Measurements from ENCODE around the gene PPFIA1.
"Not testable (repeated sequence)": the region's sequence is repeated elsewhere in the genome, so short reads cannot be mapped to it uniquely, and the experiment has no call there.

PPFIA1 gene

GRCh38 chr11:70387564-70387963 lies 117.1 kb downstream of the PPFIA1 start:
- DNase-seq (ENCODE audit: low read depth in 2 of 2, low spot score in 1 of 2) = no peak

- DNase-seq (ENCODE audit: low read depth in 2 of 2, low spot score in 1 of 2) = no peak
Measured at GRCh38 chr11:70389201-70389600, 118.7 kb downstream of the PPFIA1 start.

DNA sequence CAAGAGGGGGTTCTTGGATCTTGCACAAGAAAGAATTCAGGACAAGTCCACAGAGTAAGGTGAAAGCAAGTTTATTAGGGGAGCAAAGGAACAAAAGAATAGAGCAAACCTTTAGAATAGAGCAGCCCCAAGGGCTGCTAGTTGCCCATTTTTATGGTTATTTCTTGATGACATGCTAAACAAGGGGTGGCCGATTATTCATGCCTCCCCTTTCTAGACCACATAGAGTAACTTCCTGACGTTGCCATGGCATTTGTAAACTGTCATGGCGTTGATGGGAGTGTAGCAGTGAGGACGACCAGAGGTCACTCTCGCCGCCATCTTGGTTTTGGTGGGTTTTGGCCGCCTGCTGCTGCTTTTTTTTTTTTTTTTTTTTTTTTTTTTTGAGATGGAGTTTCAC lies 120.4 kb downstream of the PPFIA1 start:
- not testable (repeated sequence) for DNase-seq (ENCODE audit: low read depth in 2 of 2, low spot score in 1 of 2)

- DNase-seq (ENCODE audit: low read depth in 2 of 2, low spot score in 1 of 2) = no peak
Measured at GRCh38 chr11:70394211-70394950, 123.9 kb downstream of the PPFIA1 start.

- DNase-seq (ENCODE audit: low read depth in 2 of 2, low spot score in 1 of 2) = no peak
Measured at GRCh38 chr11:70397336-70397982, 127.0 kb downstream of the PPFIA1 start.

DNA sequence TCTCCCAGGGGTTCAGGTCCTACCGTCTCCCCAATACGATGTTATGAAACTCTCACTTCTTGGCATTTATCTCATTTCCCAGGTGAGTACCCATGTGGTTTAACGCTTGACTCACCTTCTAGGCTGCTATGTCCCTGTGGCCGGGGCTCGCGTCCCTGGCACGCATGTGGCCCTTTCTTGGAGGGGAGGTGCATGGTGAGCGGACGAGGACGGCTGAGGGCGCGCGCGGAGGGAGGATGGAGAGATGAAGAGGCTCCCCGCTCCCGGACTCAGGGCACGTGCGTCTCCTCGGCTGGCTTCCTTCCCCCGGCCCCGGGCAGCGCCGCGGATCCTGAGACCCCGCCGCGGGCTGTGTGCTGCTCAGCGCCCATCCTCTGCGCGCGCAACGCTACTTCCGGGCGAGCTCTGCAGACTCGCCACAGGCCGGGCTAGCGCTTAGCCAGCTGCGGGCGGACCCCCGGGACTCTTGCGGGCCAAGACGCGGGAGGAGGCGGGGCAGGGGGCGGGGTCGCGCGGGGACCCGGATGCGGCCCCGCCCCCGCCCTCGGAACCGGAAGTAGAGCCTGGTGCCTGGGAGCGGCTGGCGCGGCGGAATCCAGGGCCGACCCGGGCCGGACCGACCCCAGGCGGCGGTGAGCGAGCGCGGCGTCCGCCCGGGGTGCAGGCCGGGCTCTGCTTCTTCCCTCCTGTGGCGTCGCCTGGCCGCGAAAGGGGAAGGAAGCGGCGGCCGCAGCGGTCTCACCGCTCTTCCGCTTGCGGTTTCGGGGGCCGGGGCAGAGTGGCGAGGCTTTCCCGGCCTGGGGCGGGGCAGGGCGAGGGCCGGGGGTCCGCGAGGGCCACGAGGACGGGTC lies 127.7 kb downstream of the PPFIA1 start, which contains the start of gene CTTN:
Gene CTTN, plus strand, starts transcription at position 547 of the 851 bp plus-strand sequence. CDS start 8,769 bp downstream, outside the sequence.
- peak in 1 of 2 donors; percentile 32 for DNase-seq (ENCODE audit: low read depth in 2 of 2, low spot score in 1 of 2)

DNA sequence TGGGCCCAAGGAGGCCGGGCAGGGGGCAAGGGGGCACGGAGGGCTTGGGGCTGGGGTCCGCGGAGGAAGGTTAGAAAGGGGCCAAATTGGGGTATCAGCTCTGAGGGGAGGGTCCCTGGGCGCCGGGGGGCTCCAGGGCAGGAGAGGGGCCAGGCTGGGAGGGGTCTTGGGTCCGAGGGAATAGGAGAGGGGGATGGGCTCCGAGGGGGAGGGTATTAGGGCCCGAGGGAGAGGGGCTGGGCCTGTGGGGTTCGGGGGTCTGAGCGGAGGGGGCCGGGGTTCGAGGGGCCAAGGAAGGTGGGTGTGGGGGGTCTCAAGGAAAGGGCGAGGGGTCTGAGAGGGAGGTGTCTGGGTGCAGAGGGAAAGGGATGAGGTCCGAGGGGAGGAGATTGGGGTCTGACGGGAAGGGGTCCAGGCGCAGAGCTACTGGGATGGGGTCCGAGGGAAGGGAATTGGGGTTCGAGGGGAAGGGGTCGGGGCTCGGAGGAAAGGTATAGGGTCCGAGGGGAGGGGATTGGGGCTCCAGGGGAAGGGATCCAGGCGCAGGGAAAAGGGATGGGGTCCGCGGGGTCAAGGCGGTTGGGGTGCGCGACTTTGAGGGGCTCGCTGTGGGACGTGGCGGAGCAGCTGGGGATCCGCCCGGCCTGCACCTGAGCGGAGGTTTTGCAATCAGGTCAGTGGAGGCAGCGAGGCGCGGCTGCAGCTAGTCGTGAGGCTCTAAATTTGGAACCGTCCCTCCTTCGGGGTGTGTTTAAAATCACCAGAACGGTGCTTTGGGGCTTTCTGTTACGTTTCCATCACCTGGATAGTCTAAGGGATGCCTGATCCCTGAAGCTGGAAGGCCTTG lies 128.6 kb downstream of the PPFIA1 start:
- no peak for DNase-seq (ENCODE audit: low read depth in 2 of 2, low spot score in 1 of 2)

DNA sequence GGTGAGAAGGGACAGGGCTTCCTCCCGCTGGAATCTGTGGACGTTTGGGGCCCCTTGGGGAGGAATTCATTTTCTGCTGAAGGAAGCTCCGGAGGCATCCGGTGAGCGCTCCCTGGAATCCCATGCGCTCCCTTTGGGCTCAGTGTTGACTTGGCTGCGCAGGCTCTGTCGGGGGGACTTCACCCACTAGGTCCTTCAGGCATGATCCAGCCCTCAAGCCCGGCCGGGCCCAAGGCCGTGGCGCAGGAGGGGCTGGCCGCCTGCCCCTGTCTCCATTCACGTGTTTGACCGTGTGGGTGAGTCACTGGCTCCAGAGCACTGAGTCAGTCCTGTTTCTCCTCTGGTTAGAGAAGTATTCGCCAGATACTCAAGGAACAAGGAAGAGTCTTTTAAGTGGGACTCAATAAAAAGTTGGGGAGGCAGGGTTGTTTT lies 129.2 kb downstream of the PPFIA1 start:
- no peak for DNase-seq (ENCODE audit: low read depth in 2 of 2, low spot score in 1 of 2)

DNA sequence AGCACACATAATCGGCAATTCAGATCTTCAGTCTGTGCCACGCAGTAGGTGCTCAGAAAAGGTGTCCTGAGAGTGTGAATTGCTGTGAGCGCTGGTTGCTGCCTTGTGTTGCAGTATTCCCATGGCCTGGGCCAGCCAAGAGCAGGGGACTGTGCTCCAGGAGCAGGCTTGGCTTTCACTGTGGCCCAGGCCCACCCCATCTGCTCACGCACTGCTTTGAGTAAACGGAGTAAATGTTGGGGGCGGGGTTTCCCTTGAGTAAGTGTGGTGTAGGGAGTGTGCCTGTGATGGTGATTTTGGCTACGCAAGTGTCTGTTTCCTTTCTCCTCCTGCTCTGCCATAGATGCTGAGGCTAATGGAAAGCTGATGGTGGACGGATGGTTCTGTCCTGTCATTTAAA lies 130.2 kb downstream of the PPFIA1 start:
- DNase-seq (ENCODE audit: low read depth in 2 of 2, low spot score in 1 of 2) = no peak

GRCh38 chr11:70402016-70402415 lies 131.5 kb downstream of the PPFIA1 start:
- no peak for DNase-seq (ENCODE audit: low read depth in 2 of 2, low spot score in 1 of 2)

DNA sequence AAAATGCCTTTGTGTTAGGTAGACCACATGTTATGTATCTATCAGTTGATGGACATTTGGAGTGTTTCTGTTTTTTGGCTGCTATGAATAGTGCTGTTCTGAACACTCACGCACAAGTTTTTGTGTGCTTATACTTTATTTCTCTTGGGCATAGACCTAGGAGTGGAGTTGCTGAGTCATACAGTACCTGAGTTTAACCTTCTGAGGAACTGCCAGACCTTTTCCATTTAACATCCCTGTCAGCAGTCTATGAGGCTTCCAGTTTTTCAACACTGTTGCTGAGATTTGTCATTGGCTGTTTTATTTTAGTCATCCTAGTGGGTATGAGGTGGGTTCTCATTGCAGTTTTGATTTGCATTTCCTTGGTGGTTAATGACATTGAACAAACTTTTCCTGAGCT lies 132.2 kb downstream of the PPFIA1 start:
- no peak for DNase-seq (ENCODE audit: low read depth in 2 of 2, low spot score in 1 of 2)

DNA sequence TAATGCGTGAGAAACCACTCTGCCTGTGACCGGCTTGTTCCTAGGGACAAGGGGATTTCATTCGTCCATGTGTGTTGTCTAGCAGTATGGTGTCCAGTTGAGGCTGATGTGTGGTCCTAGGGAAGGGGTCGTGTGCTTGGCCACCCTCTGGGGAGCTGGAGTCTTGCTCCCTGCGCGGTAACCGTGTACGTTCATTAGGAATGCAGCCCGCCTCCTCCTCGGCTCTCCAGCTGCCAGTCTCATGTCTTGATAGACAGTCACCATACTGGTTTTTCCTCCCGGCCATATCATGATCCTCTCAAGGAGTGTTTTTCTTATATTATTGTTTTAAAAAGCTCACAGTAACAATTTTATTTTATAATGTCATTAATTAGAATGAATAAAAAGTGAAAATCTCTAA lies 133.8 kb downstream of the PPFIA1 start:
- DNase-seq (ENCODE audit: low read depth in 2 of 2, low spot score in 1 of 2) = no peak

GRCh38 chr11:70405679-70406395 lies 135.3 kb downstream of the PPFIA1 start:
- no peak for DNase-seq (ENCODE audit: low read depth in 2 of 2, low spot score in 1 of 2)

- DNase-seq (ENCODE audit: low read depth in 2 of 2, low spot score in 1 of 2) = no peak
Measured at GRCh38 chr11:70407121-70407520, 136.6 kb downstream of the PPFIA1 start.

DNA sequence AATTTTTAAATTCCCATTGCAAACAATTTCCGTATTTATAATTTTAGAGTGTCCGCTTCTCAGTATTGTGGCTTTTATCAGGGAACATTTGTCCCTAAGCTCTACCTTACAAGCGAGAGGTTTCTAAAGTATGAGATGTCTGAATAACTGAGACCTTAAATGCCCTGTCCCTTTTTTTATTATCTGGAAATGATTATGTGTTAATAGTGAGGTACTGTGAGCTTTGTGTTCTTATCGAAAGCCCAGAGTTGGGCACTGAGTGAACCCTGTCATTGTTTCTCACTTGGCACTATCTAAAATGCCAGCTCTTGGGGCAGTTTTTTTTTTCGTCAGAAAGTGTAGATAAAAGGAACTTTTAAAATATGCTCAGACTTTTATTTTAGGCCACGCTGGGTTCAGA lies 137.3 kb downstream of the PPFIA1 start:
- no peak for DNase-seq (ENCODE audit: low read depth in 2 of 2, low spot score in 1 of 2)

GRCh38 chr11:70408326-70408725 lies 137.8 kb downstream of the PPFIA1 start:
- DNase-seq (ENCODE audit: low read depth in 2 of 2, low spot score in 1 of 2) = not testable (repeated sequence)

DNA sequence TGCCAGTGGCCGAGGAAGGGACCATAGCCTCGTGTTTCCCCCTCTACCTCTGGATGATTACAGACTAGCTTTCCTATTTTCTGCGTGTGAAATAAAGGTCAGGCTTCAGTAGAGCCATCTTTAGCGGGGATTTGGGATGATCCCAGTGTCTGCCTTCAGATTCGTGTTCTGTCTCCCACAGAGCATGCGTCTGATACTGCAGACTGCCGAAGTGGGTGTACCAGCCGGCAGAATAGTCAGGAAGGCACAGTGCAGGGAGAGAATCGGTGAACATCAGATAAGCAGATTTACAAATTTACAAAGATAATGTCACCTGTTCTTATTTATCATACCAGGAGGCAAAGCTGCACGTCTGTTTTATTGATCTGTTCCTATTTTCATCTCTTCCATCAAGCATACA lies 138.9 kb downstream of the PPFIA1 start:
- no peak for DNase-seq (ENCODE audit: low read depth in 2 of 2, low spot score in 1 of 2)

GRCh38 chr11:70409871-70410270 lies 139.4 kb downstream of the PPFIA1 start:
- DNase-seq (ENCODE audit: low read depth in 2 of 2, low spot score in 1 of 2) = no peak

DNA sequence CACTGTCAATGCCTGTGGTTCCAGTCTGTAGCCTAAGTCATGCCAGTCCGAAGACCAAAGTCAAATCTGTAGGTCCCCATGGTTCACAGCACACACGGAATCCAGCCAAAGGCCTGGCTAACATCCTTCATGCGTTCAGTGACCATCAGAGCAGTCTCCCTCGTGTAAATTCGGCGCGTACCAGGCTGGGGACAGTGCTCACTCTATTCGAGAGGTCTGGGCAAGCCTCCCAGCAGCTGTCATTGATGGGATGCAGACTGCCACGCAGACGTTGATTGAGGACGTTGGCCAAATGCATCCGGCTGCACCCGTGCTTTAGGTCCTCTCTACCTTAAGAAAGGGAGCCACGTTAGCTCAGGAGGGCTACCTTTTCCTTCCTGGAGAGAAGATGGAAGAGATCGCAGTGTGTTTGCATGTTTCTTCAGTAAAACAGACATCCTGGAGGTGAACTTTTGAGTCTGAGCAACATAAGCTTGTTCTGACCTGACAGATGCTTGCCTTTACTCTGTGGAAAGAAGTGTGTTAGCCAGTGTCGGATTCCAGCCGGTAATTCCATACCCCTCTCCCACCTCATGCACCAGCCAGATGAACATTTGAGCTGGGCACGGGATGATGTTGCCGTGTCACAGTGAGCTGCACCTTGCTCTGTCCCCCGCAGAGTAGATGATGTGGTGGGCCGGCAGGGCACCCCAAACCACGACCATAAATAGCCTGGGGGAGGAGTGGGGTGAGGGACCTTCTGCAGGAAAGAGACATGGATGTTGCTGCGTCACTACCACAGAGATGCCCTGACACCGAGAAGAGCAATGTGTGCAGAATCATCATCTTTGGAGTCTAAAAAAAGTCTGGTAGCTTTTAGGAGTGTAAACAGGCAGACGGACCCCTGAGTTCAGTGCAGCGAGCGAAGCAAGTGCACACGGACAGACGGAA lies 140.1 kb downstream of the PPFIA1 start:
- no peak for DNase-seq (ENCODE audit: low read depth in 2 of 2, low spot score in 1 of 2)
